GM18505 (cell line): ENCODE results near the gene SUCLG2.

ENCODE experiments used
- ATAC-seq: cut with Tn5 transposase; IDR thresholded peaks from one replicate; pipeline ENCODE4 v1.9.1; 2021; ENCODE audit not compliant: unreplicated experiment
- POLR2A ChIP-seq: IDR thresholded peaks from 4 replicates; pipeline ENCODE4 v1.6.1; 2011; ENCODE audit warnings: borderline replicate concordance; ENCODE audit not compliant: insufficient read depth, insufficient read length; ENCODE audit errors: extremely low read depth

Gene SUCLG2

GRCh38 chr3:67414740-67415139, 239.7 kb downstream of the SUCLG2 start:
- ATAC-seq: no peak
- no peak for TF ChIP-seq POLR2A

DNA sequence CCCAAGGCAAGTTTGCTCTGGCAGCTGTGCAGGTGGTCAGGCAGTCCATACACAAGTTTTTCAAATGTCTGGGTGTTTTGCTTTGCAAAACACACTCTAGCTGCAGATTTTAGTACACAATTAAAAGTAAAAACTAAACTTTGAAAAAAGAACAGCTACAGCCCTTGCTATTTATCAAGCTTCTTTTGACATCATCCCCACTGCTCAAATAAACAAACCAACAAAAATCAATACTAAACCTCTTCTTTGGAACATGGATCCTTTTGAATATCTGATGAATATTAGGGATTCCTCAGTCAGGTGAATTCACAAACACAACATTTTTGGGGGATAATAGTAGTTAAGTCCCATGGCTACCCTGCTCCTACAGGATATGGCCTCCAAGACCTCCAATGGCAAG, 249.2 kb downstream of the SUCLG2 start:
- TF ChIP-seq POLR2A: no peak
- ATAC-seq: no peak

DNA sequence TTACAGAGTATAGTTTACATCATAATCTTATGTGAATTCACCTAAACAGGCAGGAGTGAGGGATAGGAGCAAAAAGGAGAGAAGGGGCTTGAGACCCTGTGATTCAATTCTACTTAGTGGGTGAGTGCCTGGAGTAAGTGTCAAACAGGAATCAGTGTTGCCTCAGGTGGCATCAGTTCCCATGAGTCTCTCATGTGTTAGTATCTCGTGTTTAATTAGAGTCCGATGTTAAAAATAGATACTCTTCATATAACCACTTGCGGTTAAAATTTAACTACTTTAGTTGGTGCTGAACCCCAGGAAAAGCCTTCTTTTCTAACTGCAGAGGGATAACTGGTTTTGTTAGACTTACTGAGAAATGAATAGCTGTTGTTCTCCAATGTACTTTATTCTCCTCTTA, 251.5 kb downstream of the SUCLG2 start:
- no peak for TF ChIP-seq POLR2A
- no peak for ATAC-seq

GRCh38 chr3:67401921-67402320, 252.5 kb downstream of the SUCLG2 start:
- TF ChIP-seq POLR2A: no peak
- no peak for ATAC-seq

DNA sequence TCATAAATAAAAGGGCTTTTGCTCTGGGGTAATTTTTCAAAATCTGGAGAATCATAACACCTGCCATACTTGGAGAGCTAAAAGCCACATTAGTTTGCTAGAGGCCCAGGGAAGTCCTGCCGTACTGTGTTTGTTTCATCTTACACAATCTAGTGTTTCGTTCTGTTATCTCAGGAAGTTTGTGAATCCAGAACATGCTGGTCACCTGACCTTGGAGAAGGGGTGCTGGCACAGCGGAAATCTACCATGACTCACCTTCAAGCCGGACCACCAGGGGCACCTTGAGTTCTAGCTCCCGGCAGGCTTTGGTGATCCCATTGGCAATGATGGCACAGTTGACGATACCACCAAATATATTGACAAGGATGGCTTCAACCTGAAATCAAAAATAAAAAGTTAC, 253.9 kb downstream of the SUCLG2 start:
- ATAC-seq: no peak
- TF ChIP-seq POLR2A: no peak

DNA sequence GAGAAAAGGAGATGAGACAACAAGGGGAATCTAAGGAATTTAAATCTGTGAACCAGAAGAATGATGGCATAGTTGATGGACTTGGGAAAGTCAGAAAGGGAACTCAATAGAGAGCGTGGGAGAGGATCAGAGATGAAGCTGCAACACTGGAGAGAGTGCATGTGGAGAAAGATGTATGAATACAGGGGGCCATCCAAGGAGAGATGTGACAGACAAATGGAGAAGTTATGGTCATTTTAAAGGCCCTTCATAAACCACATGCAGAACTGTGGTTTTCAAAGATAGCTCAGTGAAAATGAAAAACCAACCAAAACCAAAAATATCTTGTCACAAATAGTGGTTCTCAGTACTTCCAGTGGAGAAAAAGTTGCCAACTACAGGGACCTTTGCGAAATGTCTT, 265.2 kb downstream of the SUCLG2 start:
- ATAC-seq: peak; percentile 83
- TF ChIP-seq POLR2A: no peak

- ATAC-seq: no peak
- no peak for TF ChIP-seq POLR2A
These were observed 265.7 kb downstream of the SUCLG2 start for GRCh38 chr3:67388738-67389137.

- TF ChIP-seq POLR2A: no peak
- no peak for ATAC-seq
These were observed 268.0 kb downstream of the SUCLG2 start for GRCh38 chr3:67386451-67386850.

DNA sequence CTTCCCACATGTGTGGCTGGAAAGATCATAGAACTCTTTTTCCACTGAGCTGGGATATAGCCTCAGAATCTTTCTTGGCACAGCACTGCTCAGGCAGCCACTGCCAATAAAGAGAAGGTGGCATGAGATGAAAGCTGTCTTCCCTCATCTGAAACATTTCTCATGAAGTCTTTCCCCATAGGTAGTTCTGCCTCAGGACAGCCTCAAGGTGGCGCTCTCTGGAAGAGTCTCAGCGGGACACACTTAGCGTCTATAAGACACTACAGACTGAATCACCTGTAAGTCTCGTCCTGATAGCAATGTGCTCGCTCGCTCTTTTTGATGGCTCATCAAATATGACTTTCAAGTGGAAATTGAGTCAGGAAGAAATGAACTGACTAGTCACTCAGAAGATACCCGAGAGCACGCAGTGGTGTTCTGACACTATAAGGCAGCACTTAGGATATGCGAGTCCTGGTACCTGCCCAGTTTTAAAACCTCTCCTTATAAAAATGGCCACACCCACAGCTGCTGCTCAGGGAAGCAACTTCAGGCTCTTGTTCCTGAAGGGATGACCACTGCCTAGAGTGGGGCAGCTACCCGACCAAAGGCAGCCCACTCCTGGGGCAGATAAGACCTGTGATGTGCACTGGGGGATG, 269.5 kb downstream of the SUCLG2 start:
- no peak for ATAC-seq

DNA sequence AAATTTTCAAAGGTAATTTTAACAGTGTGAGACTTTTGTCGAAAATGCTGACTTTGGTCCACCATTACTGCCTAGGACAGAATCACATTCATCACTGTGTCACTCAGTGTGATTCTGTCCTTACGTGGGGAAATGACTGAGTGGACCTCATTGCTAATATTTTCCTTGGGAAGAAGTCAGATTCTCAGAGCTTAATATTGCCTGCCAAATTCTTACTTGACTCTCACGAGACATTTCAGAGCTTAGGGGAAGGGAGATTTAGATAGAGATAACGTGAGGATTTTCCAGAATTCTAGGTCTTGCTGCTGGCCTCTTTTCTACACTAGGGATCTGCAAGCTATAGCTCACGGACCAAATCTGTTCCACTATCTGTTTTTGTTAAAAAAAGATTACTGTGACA, 270.4 kb downstream of the SUCLG2 start:
- TF ChIP-seq POLR2A: no peak
- no peak for ATAC-seq

More for the DNA sequence above, 269.5 kb downstream of the SUCLG2 start:
- TF ChIP-seq POLR2A: no peak

DNA sequence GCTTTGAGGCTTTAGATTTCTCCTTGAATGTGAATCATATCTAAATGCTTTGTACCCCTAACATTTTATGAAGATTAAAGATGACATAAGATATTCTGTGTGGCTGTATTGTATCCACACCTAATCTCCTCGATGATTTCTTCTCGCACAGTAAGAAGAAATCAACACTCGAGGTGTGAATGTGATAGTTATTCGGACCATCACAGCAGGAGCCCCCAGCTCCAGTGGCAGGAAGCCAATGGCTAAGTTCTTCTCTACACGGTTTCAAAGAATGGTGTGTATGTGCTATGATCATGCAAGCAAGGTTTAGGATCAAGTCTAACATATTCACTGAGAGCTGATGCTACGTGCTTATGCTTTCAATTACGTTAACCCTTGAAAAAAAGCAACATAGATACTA, 271.0 kb downstream of the SUCLG2 start:
- ATAC-seq: no peak
- TF ChIP-seq POLR2A: no peak

- no peak for TF ChIP-seq POLR2A
- ATAC-seq: no peak
These were observed 271.9 kb downstream of the SUCLG2 start for GRCh38 chr3:67382536-67382935.

DNA sequence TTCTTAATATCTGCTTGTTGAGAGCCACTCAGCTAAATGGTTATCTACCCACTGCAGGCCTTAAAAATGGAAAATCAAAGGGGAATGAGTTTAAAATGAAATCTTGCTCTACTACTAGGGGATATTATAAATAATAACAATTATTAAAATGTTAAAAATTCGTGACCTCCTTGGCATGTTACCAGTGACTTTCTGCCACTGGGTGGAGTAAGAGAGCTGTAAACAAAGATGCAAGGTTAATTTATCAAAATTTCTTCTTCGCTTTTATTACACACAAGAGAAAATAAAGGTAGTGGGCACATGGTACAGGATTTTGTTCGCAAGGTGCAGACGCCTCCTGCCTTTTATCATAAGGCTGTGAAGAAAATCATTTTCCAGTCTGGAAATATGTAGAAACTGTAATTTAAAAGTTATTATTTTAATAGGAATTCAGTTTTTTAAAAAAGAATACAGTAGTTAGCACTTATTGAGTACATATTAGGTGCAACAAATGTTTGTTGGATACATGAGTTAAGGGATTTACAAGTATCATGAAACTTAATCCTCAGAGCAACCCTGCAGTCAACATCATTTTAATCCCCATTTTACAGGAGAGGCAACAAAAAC, 272.6 kb downstream of the SUCLG2 start:
- no peak for ATAC-seq

DNA sequence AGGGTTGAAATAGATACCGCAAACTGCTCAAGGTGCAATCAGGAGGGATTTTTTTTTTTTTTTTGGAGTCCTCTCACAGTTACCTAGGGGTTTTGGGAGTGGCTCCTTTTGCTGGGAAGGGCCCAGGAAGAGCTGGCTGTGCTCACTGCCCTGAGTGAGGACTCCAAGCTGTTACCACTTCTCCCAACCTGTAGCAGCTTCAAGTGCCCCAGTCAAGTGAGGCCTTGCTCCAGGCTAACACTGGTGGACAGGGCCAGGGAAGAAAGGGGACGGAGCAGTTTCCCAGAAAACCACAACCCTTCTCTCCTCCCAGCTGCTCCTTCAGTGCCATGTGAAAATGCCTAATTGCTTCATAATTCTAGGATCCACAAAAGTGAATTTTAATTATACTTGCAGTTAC, 274.3 kb downstream of the SUCLG2 start:
- TF ChIP-seq POLR2A: no peak
- ATAC-seq: no peak

More for the DNA sequence above, 272.6 kb downstream of the SUCLG2 start:
- no peak for TF ChIP-seq POLR2A

- TF ChIP-seq POLR2A: no peak
- no peak for ATAC-seq
These were observed 277.1 kb downstream of the SUCLG2 start for GRCh38 chr3:67377299-67377698.

DNA sequence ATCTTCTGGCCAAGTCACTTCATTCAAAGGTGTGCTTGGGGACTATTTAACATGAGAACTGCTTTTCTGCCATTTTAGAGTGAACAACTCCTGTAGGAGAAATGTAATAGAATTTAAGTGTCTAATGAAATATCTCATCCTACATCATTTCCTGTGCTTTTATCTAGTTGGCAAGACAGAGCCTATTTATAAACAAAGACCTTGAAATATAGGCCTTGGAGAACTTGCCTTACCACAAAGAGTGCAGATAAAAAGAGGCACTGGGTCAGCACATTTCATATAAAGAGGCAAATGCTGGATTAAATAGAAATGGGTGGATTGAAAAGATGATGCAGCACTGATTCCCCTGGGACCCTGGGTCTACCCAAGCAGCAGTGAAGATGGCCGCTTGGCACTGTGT, 278.0 kb downstream of the SUCLG2 start:
- TF ChIP-seq POLR2A: no peak
- no peak for ATAC-seq

GRCh38 chr3:67375976-67376375, 278.4 kb downstream of the SUCLG2 start:
- TF ChIP-seq POLR2A: no peak
- ATAC-seq: no peak
